Activated CD4-positive, alpha-beta T cell treated with anti-CD3 and anti-CD28 coated beads, Interleukin-2, amount 10 ng/mL, durations not matched to agents 24 days and 14 days (primary cell): ENCODE results near the gene JAML. TPM values are rescaled to one million over a fixed set of nuclear protein-coding genes. Genes with fewer than 3 reads are reported as not detected.

Experiments used
- DNase-seq: peaks from one replicate; pipeline ENCODE4 v3.0.0; 2022
- H3K27ac Mint-ChIP-seq: one replicate; pipeline ENCODE4 v1.8.0; 2022; ENCODE audit warnings: mild to moderate bottlenecking, mixed read lengths
- H3K27me3 Mint-ChIP-seq: one replicate; pipeline ENCODE4 v1.8.0; 2022; ENCODE audit warnings: mixed read lengths
- H3K36me3 Mint-ChIP-seq: one replicate; pipeline ENCODE4 v1.8.0; 2022; ENCODE audit warnings: low read depth, mild to moderate bottlenecking, mixed read lengths
- H3K4me1 Mint-ChIP-seq: one replicate; pipeline ENCODE4 v1.8.0; 2021; ENCODE audit warnings: mixed read lengths
- H3K4me3 Mint-ChIP-seq: one replicate; pipeline ENCODE4 v1.8.0; 2022; ENCODE audit warnings: mild to moderate bottlenecking, moderate library complexity, mixed read lengths
- H3K9me3 Mint-ChIP-seq: one replicate; pipeline ENCODE4 v1.8.0; 2021; ENCODE audit warnings: mixed read lengths
- intact Hi-C: fragments of 100-400 bp; cut with micrococcal nuclease; formaldehyde crosslinking; loops from one replicate; pipeline ENCODE4 v1.15.1; 2023
- total RNA-seq: library from RNA; stranded (reverse); gene quantifications from 2 replicates; pipeline ENCODE4 v1.2.3, GENCODE V29; 2022

Gene JAML
- total RNA-seq, 1 donor from 2014 or later, result 318 TPM

GRCh38 chr11:118155776-118156530 is 68.9 kb downstream of the JAML start:
- Mint-ChIP-seq H3K27me3 (peaks cover 80% of the 10 kb centered on the region), H3K36me3 (no peaks in the 10 kb centered on the region), H3K4me3 (no peak overlapping the region)

DNA sequence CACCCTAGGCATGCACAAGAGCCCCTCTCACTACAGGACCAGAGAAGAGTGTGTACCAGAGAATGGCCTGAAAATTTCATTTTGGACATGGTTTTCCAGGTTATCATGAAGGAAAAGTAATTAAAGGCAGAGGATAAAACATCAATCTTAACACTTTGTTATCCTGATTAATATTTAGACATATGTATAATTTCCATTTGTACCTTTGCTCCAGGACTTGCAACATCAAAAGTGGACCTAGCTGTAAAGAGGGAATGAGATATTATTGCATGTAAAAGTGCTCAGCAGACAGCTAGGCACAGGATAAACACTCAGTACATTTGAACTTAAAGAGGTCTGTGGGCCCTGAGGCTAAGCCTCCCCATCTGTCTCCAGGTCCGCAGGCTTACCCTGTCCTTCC is 70.2 kb downstream of the JAML start:
- H3K4me3 Mint-ChIP-seq, result no peak overlapping the region

More at GRCh38 chr11:118155776-118156530, 68.9 kb downstream of the JAML start:
- peaks cover 14% of the 10 kb centered on the region for H3K4me1 Mint-ChIP-seq
- intact Hi-C loops, result no loop called here
- no peaks in the 10 kb centered on the region for H3K9me3 Mint-ChIP-seq
- H3K27ac Mint-ChIP-seq, result no peak overlapping the region
- no peak for DNase-seq

GRCh38 chr11:118153976-118154375 is 70.8 kb downstream of the JAML start:
- no peak for DNase-seq

More for the DNA sequence above, 70.2 kb downstream of the JAML start:
- H3K36me3 Mint-ChIP-seq, result no peaks in the 10 kb centered on the region
- peaks cover 90% of the 10 kb centered on the region for H3K27me3 Mint-ChIP-seq
- H3K9me3 Mint-ChIP-seq, result no peaks in the 10 kb centered on the region
- DNase-seq, result no peak
- H3K4me1 Mint-ChIP-seq, result peaks cover 14% of the 10 kb centered on the region
- intact Hi-C loops, result no loop called here
- H3K27ac Mint-ChIP-seq, result no peak overlapping the region

DNA sequence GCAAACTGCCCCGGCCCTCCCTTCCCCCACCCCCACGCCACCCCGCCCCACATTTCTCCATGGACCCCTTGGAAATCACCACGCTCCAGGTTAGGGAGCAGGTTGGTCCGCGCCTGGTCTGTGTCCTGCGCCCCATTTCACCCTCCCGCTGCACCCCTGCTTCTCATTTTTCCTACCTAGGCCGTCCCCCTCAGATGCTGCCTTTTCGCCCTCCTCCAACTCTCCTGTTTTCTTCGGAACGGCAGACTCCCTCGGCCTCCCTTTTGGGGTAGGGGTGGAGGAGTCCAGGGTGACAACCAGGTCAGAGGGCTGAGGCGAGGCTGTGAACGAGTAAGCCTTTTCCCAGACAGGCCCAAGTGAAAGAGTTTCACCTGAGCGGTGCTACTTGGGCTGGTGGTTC is 71.3 kb downstream of the JAML start:
- Mint-ChIP-seq H3K4me1 (peaks cover 14% of the 10 kb centered on the region), H3K4me3 (peak overlapping the region; percentile 74), H3K27me3 (peaks cover 87% of the 10 kb centered on the region), H3K36me3 (no peaks in the 10 kb centered on the region), H3K27ac (no peak overlapping the region), H3K9me3 (no peaks in the 10 kb centered on the region)
- intact Hi-C loops, result no loop called here
- DNase-seq, result no peak

More at GRCh38 chr11:118153976-118154375, 70.8 kb downstream of the JAML start:
- Mint-ChIP-seq H3K4me1 (peaks cover 14% of the 10 kb centered on the region), H3K27me3 (peaks cover 87% of the 10 kb centered on the region), H3K36me3 (no peaks in the 10 kb centered on the region), H3K4me3 (peak overlapping the region; percentile 74), H3K9me3 (no peaks in the 10 kb centered on the region), H3K27ac (no peak overlapping the region)
- intact Hi-C loops, result no loop called here

- H3K4me1 Mint-ChIP-seq, result peaks cover 14% of the 10 kb centered on the region
- intact Hi-C loops, result no loop called here
- peak; percentile 78 for DNase-seq
- no peak within 1 kb of the TSS for H3K27ac Mint-ChIP-seq
- H3K4me3 Mint-ChIP-seq, result peak within 1 kb of the TSS; percentile 74
- H3K27me3 Mint-ChIP-seq, result peaks cover 87% of the 10 kb centered on the region
- no peaks in the 10 kb centered on the region for H3K36me3 Mint-ChIP-seq
- H3K9me3 Mint-ChIP-seq, result no peaks in the 10 kb centered on the region
Observed at GRCh38 chr11:118152552-118153471, 72.0 kb downstream of the JAML start, which contains the start of gene SCN4B. Gene SCN4B, minus strand, starts transcription at chr11:118152823. Its CDS starts 150 bp downstream, at chr11:118152673.

- no peak overlapping the region for H3K27ac Mint-ChIP-seq
- H3K27me3 Mint-ChIP-seq, result peaks cover 86% of the 10 kb centered on the region
- no peak for DNase-seq
- no peaks in the 10 kb centered on the region for H3K36me3 Mint-ChIP-seq
- no peaks in the 10 kb centered on the region for H3K9me3 Mint-ChIP-seq
- peaks cover 11% of the 10 kb centered on the region for H3K4me1 Mint-ChIP-seq
- intact Hi-C loops, result no loop called here
- peak overlapping the region; percentile 59 for H3K4me3 Mint-ChIP-seq
Observed at GRCh38 chr11:118152020-118152551, 72.7 kb downstream of the JAML start.

DNA sequence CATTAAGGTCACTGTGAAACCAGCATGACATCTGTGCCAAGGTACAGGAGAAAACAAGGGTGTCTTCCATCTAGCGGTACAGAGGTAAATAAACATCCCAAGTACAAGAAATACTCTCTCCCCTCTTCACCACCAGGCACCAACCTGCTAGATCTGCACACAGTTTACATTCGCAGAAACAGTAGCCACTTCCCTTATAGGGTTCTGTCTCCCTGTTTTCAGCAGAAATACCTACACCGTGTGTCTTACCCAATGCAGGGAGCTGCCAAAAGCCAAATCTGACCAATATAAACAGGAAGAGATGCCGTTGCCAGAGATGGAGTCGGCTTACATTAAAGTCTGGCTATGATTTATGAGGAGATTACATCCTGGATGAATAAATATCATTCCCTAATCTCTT is 73.4 kb downstream of the JAML start:
- no peaks in the 10 kb centered on the region for H3K36me3 Mint-ChIP-seq
- peaks cover 5% of the 10 kb centered on the region for H3K4me1 Mint-ChIP-seq
- peaks cover 83% of the 10 kb centered on the region for H3K27me3 Mint-ChIP-seq
- no peak overlapping the region for H3K4me3 Mint-ChIP-seq
- no peak for DNase-seq
- H3K9me3 Mint-ChIP-seq, result no peaks in the 10 kb centered on the region
- H3K27ac Mint-ChIP-seq, result no peak overlapping the region
- intact Hi-C loops, result no loop called here

GRCh38 chr11:118149493-118149892 is 75.3 kb downstream of the JAML start:
- no peaks in the 10 kb centered on the region for H3K36me3 Mint-ChIP-seq
- no peaks in the 10 kb centered on the region for H3K9me3 Mint-ChIP-seq
- intact Hi-C loops, result loop anchor here (5.0 kb wide), 1 partner anchor 193 kb away; the partner anchor contains the start of genes CD3D and CD3G
- H3K27ac Mint-ChIP-seq, result no peak overlapping the region
- no peak for DNase-seq
- peaks cover 76% of the 10 kb centered on the region for H3K27me3 Mint-ChIP-seq
- no peak overlapping the region for H3K4me3 Mint-ChIP-seq
- peaks cover 15% of the 10 kb centered on the region for H3K4me1 Mint-ChIP-seq

GRCh38 chr11:118148856-118149255 is 76.0 kb downstream of the JAML start:
- H3K36me3 Mint-ChIP-seq, result no peaks in the 10 kb centered on the region
- intact Hi-C loops, result loop anchor here (5.0 kb wide), 1 partner anchor 193 kb away; the partner anchor contains the start of genes CD3D and CD3G
- no peak for DNase-seq
- H3K4me3 Mint-ChIP-seq, result no peak overlapping the region
- no peaks in the 10 kb centered on the region for H3K9me3 Mint-ChIP-seq
- peaks cover 15% of the 10 kb centered on the region for H3K4me1 Mint-ChIP-seq
- peaks cover 76% of the 10 kb centered on the region for H3K27me3 Mint-ChIP-seq
- H3K27ac Mint-ChIP-seq, result no peak overlapping the region

GRCh38 chr11:118148240-118148639 is 76.6 kb downstream of the JAML start:
- H3K4me1 Mint-ChIP-seq, result peaks cover 14% of the 10 kb centered on the region
- no peaks in the 10 kb centered on the region for H3K36me3 Mint-ChIP-seq
- peaks cover 75% of the 10 kb centered on the region for H3K27me3 Mint-ChIP-seq
- no peaks in the 10 kb centered on the region for H3K9me3 Mint-ChIP-seq
- no peak overlapping the region for H3K27ac Mint-ChIP-seq
- intact Hi-C loops, result loop anchor here (5.0 kb wide), 1 partner anchor 194 kb away; the partner anchor contains the start of genes CD3D and CD3G
- no peak for DNase-seq
- no peak overlapping the region for H3K4me3 Mint-ChIP-seq

GRCh38 chr11:118147502-118147901 is 77.3 kb downstream of the JAML start:
- Mint-ChIP-seq H3K27me3 (peaks cover 78% of the 10 kb centered on the region), H3K36me3 (no peaks in the 10 kb centered on the region), H3K27ac (no peak overlapping the region), H3K4me1 (peaks cover 19% of the 10 kb centered on the region), H3K4me3 (no peak overlapping the region), H3K9me3 (no peaks in the 10 kb centered on the region)
- no peak for DNase-seq
- intact Hi-C loops, result loop anchor here (2.0 to 5.0 kb wide), 2 partner anchors 195 to 341 kb away; partner anchors contain the start of genes CD3D and CD3G

- H3K27ac Mint-ChIP-seq, result peak overlapping the region; percentile 46
- peak overlapping the region; percentile 86 for H3K4me3 Mint-ChIP-seq
- H3K9me3 Mint-ChIP-seq, result no peaks in the 10 kb centered on the region
- peaks cover 19% of the 10 kb centered on the region for H3K4me1 Mint-ChIP-seq
- H3K27me3 Mint-ChIP-seq, result peaks cover 79% of the 10 kb centered on the region
- intact Hi-C loops, result loop anchor here (2.0 to 5.0 kb wide), 2 partner anchors 196 to 342 kb away; partner anchors contain the start of genes CD3D and CD3G
- no peaks in the 10 kb centered on the region for H3K36me3 Mint-ChIP-seq
- DNase-seq, result no peak
Observed at GRCh38 chr11:118146554-118146953, 78.3 kb downstream of the JAML start.
